CD14-positive monocyte (primary cell): Measurements from ENCODE around the gene ABCE1. TPM values are rescaled to one million over a fixed set of nuclear protein-coding genes. Genes with fewer than 3 reads are reported as not detected.

ENCODE experiments used
- DNase-seq, 3 donors: peaks; one replicate each; pipeline ENCODE4 v3.0.0-alpha.2; 2011 to 2022
- H2AFZ ChIP-seq: 2 replicates; pipeline ENCODE4 v1.6.0; 2012; ENCODE audit warnings: mild to moderate bottlenecking, low read depth, low read length, inconsistent platforms; ENCODE audit not compliant: insufficient read depth, poor library complexity, severe bottlenecking
- H3K27ac ChIP-seq, 2 donors: 1 replicate in 1 of 2; 2 replicates in 1 of 2; pipeline ENCODE4 v1.5.1; 2012 to 2013; ENCODE audit warnings: low read length in 2 of 2, control low read depth in 1 of 2, inconsistent platforms in 1 of 2, low read depth in 1 of 2, mild to moderate bottlenecking in 1 of 2
- H3K27me3 ChIP-seq, 2 donors: one replicate each; pipeline versions ENCODE4 v1.6.0 to v1.6.1; 2011 to 2013; ENCODE audit warnings: low read length in 2 of 2; ENCODE audit not compliant: control insufficient read depth in 2 of 2, insufficient read depth in 2 of 2
- H3K36me3 ChIP-seq, 2 donors: replicated peaks in 1 of 2; 1 replicate in 1 of 2; 2 replicates in 1 of 2; pipeline versions ENCODE4 v1.5.1 to v1.6.1; 2012 to 2013; ENCODE audit warnings: low read length in 2 of 2, control low read depth in 1 of 2, inconsistent platforms in 1 of 2, mild to moderate bottlenecking in 1 of 2; ENCODE audit not compliant: insufficient read depth in 2 of 2, control insufficient read depth in 1 of 2
- H3K4me1 ChIP-seq, 2 donors: 1 replicate in 1 of 2; 2 replicates in 1 of 2; pipeline versions ENCODE4 v1.5.1 to v1.6.1; 2012 to 2013; ENCODE audit warnings: low read length in 2 of 2, control low read depth in 1 of 2, inconsistent platforms in 1 of 2, mild to moderate bottlenecking in 1 of 2, moderate library complexity in 1 of 2; ENCODE audit not compliant: insufficient read depth in 2 of 2, control insufficient read depth in 1 of 2
- H3K4me2 ChIP-seq: replicated peaks from 2 replicates; pipeline ENCODE3; 2012; ENCODE audit warnings: low read length, moderate library complexity, mild to moderate bottlenecking; ENCODE audit not compliant: poor library complexity, severe bottlenecking; ENCODE audit errors: extremely low read depth
- H3K4me3 ChIP-seq, 3 experiments: fragments of 200-600 bp in 1 of 3; sonication (generic) in 1 of 3; replicated peaks in 1 of 3; 1 replicate in 2 of 3; 2 replicates in 1 of 3; pipeline ENCODE4 v1.5.1; 2011 to 2013; ENCODE audit warnings: low read length in 3 of 3, mild to moderate bottlenecking in 3 of 3, control low read depth in 2 of 3, low read depth in 2 of 3, inconsistent platforms in 1 of 3, moderate library complexity in 1 of 3
- H3K79me2 ChIP-seq: 2 replicates; pipeline ENCODE4 v1.6.0; 2012; ENCODE audit warnings: mild to moderate bottlenecking, control low read depth, inconsistent platforms, low read length, moderate library complexity; ENCODE audit not compliant: insufficient read depth
- H3K9ac ChIP-seq: 2 replicates; pipeline ENCODE4 v1.6.0; 2017; ENCODE audit warnings: low read length, mild to moderate bottlenecking; ENCODE audit not compliant: insufficient read depth, poor library complexity, severe bottlenecking
- H3K9me3 ChIP-seq, 2 donors: replicated peaks in 1 of 2; 1 replicate in 1 of 2; 2 replicates in 1 of 2; pipeline versions ENCODE4 v1.5.1 to v1.6.1; 2012 to 2013; ENCODE audit warnings: low read length in 2 of 2, control low read depth in 1 of 2; ENCODE audit not compliant: control insufficient read depth in 1 of 2, insufficient read depth in 1 of 2
- H4K20me1 ChIP-seq: 2 replicates; pipeline ENCODE4 v1.6.0; 2012; ENCODE audit warnings: mild to moderate bottlenecking, low read length, control low read depth, moderate library complexity; ENCODE audit not compliant: insufficient read depth
- H3K27ac Mint-ChIP-seq, 7 donors: one replicate each; pipeline ENCODE4 v1.8.0; 2020; ENCODE audit warnings: mild to moderate bottlenecking in 7 of 7, mixed read lengths in 7 of 7, moderate library complexity in 6 of 7, inconsistent platforms in 2 of 7
- H3K27me3 Mint-ChIP-seq, 3 donors: one replicate each; pipeline ENCODE4 v1.8.0; 2021 to 2022; ENCODE audit warnings: low read depth in 3 of 3, mild to moderate bottlenecking in 3 of 3, mixed read lengths in 3 of 3, moderate library complexity in 3 of 3, inconsistent platforms in 1 of 3
- H3K36me3 Mint-ChIP-seq, 2 donors: one replicate each; pipeline ENCODE4 v1.8.0; 2020; ENCODE audit warnings: mixed read lengths in 2 of 2, inconsistent platforms in 1 of 2, mild to moderate bottlenecking in 1 of 2
- H3K4me1 Mint-ChIP-seq: one replicate; pipeline ENCODE4 v1.8.0; 2020; ENCODE audit warnings: mild to moderate bottlenecking, mixed read lengths
- H3K4me3 Mint-ChIP-seq, 2 donors: one replicate each; pipeline ENCODE4 v1.8.0; 2020; ENCODE audit warnings: mild to moderate bottlenecking in 2 of 2, mixed read lengths in 2 of 2, moderate library complexity in 1 of 2
- H3K9me3 Mint-ChIP-seq, 7 donors: one replicate each; pipeline ENCODE4 v1.8.0; 2020 to 2022; ENCODE audit warnings: mixed read lengths in 7 of 7, mild to moderate bottlenecking in 6 of 7, moderate library complexity in 6 of 7, inconsistent platforms in 2 of 7
- CTCF ChIP-seq: fragments of 200-600 bp; IDR thresholded peaks from one replicate; pipeline ENCODE4 v1.8.0; 2022; ENCODE audit warnings: antibody characterized with exemption, mild to moderate bottlenecking
- WGBS: methylation state at CpG from one replicate; pipeline ENCODE4 v1.1.5; 2013; ENCODE audit warnings: missing lambda C conversion rate; ENCODE audit not compliant: insufficient coverage; 5-methylcytosine and 5-hydroxymethylcytosine counted together
- intact Hi-C, 2 donors: fragments of 100-400 bp; cut with micrococcal nuclease; formaldehyde crosslinking; loops; one replicate each; pipeline versions ENCODE4 v1.15.0 to v1.15.1; 2023
- polyA plus RNA-seq, 3 donors: library from polyadenylated mRNA; depleted of rRNA in 1 of 3; unstranded in 2 of 3; stranded (reverse) in 1 of 3; fragments of 300-500 nt in 2 of 3; fragments of >200 nt in 1 of 3; fragmentation: Illumina TruSeq in 2 of 3; gene quantifications; 1 replicate in 2 of 3; 2 replicates in 1 of 3; pipeline ENCODE4 v1.2.3, GENCODE V29; 2012 to 2021

ABCE1 gene
- polyA plus RNA-seq, 3 donors, result 22.1 to 25.0 (median 23.7) TPM

- intact Hi-C loops, result loop anchor here in 1 of 2 donors (10.0 kb wide), 1 partner anchor 1583 kb away; the partner anchor contains the start of gene SMARCA5
- Histone ChIP-seq H3K9ac (peak overlapping the region; percentile 91), H3K36me3 (peaks cover 32 to 36% of the 10 kb centered on the region in 2 donors), H3K27ac (peak overlapping the region; percentile 95 to 98), H3K4me2 (peak overlapping the region; percentile 80), H3K9me3 (peaks cover 8 to 10% of the 10 kb centered on the region in 2 donors), H3K4me3 (peak overlapping the region; percentile 71 to 84 (median 84)), H2AFZ (peak overlapping the region; percentile 89), H3K4me1 (peaks cover 28 to 31% of the 10 kb centered on the region in 2 donors), H3K27me3 (no peaks in the 10 kb centered on the region), H4K20me1 (no peaks in the 10 kb centered on the region), H3K79me2 (peaks cover 92% of the 10 kb centered on the region)
- Mint-ChIP-seq H3K27ac (peak overlapping the region; percentile 93 to 100 (median 99)), H3K4me1 (peaks cover 25% of the 10 kb centered on the region), H3K4me3 (peak overlapping the region; percentile 91 to 98), H3K9me3 (peaks cover 8 to 19% (median 15%) of the 10 kb centered on the region in 7 donors), H3K27me3 (no peaks in the 10 kb centered on the region), H3K36me3 (peaks cover 31% of the 10 kb centered on the region in 2 donors)
- peak; percentile 15 for TF ChIP-seq CTCF
- WGBS, result 0% methylated on average over 1 of the region's 10 CpGs
- peak in 2 of 3 donors; percentile 1 to 6 for DNase-seq
Observed at GRCh38 chr4:145097331-145097820, 735 bp upstream of the ABCE1 start.

- peak overlapping the region; percentile 89 for H2AFZ ChIP-seq
- intact Hi-C loops, result loop anchor here in 1 of 2 donors (10.0 kb wide), 1 partner anchor 1584 kb away; the partner anchor contains the start of gene SMARCA5
- TF ChIP-seq CTCF, result no peak
- no CpG with 5 or more reads among the region's 9 CpGs for WGBS
- Mint-ChIP-seq H3K27me3 (no peaks in the 10 kb centered on the region), H3K36me3 (peaks cover 18% of the 10 kb centered on the region in 2 donors), H3K4me1 (peaks cover 29% of the 10 kb centered on the region), H3K9me3 (peaks cover 3 to 13% (median 11%) of the 10 kb centered on the region in 7 donors), H3K27ac (peak overlapping the region; percentile 93 to 100 (median 99)), H3K4me3 (peak overlapping the region; percentile 91 to 98)
- H3K36me3 ChIP-seq, result peaks cover 20 to 23% of the 10 kb centered on the region in 2 donors
- peak overlapping the region; percentile 71 to 84 (median 84) for H3K4me3 ChIP-seq
- H3K27me3 ChIP-seq, result no peaks in the 10 kb centered on the region
- peak overlapping the region; percentile 80 for H3K4me2 ChIP-seq
- peaks cover 32 to 42% of the 10 kb centered on the region in 2 donors for H3K4me1 ChIP-seq
- H3K79me2 ChIP-seq, result peaks cover 96% of the 10 kb centered on the region
- peak overlapping the region; percentile 91 for H3K9ac ChIP-seq
- peaks cover 2% of the 10 kb centered on the region for H4K20me1 ChIP-seq
- H3K27ac ChIP-seq, result peak overlapping the region; percentile 95 to 98
- peak; percentile 75 to 88 (median 78) for DNase-seq
- peaks cover 6 to 10% of the 10 kb centered on the region in 2 donors for H3K9me3 ChIP-seq
Observed at GRCh38 chr4:145098675-145099037, 545 bp downstream of the ABCE1 start.
